C4-2B (cell line): ENCODE data around the gene XYLT1.

Experiments used
- H3K27ac ChIP-seq: fragments of 450-650 bp; 2 replicates; pipeline ENCODE4 v1.5.1; 2017
- CTCF ChIP-seq: fragments of 450-650 bp; conservative IDR thresholded peaks from 2 replicates; pipeline ENCODE4 v1.5.1; 2017; ENCODE audit warnings: mild to moderate bottlenecking
- ZFX ChIP-seq: fragments of 450-650 bp; IDR thresholded peaks from 2 replicates; pipeline ENCODE4 v1.6.1; 2017

The XYLT1 gene

DNA sequence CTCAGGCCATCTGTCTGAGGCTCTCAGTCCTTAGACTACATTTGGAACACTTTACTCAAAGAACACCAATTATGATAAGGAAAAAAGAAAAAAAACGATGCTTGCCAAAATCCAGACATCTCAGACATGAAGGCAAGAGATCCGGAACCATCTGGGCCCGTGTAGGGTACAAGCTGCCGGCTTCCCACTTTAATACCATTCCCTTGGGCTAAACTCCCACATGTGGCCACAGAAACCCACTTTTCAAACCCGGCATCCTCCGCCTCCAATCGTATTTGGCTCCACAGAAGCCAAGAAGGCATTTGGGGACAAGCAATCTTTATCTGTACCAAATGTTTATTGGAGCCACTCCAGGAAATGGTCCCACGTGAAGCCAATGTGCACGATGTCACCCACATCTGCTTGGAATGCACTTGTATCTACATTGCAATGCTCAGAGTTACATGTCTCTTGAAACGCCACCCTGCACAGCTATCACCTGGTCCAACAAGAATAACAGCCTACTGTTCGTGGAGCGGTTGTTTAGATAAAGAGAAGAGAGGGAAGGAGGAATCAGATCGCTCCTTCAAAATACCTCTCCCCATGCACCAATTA, 33.5 kb downstream of the XYLT1 start:
- TF ChIP-seq ZFX (no peak), CTCF (no peak)

GRCh38 chr16:17435318-17435717, 35.4 kb downstream of the XYLT1 start:
- TF ChIP-seq ZFX (no peak), CTCF (no peak)
- no peak overlapping the region for H3K27ac ChIP-seq

More for the DNA sequence above, 33.5 kb downstream of the XYLT1 start:
- H3K27ac ChIP-seq, result no peak overlapping the region

DNA sequence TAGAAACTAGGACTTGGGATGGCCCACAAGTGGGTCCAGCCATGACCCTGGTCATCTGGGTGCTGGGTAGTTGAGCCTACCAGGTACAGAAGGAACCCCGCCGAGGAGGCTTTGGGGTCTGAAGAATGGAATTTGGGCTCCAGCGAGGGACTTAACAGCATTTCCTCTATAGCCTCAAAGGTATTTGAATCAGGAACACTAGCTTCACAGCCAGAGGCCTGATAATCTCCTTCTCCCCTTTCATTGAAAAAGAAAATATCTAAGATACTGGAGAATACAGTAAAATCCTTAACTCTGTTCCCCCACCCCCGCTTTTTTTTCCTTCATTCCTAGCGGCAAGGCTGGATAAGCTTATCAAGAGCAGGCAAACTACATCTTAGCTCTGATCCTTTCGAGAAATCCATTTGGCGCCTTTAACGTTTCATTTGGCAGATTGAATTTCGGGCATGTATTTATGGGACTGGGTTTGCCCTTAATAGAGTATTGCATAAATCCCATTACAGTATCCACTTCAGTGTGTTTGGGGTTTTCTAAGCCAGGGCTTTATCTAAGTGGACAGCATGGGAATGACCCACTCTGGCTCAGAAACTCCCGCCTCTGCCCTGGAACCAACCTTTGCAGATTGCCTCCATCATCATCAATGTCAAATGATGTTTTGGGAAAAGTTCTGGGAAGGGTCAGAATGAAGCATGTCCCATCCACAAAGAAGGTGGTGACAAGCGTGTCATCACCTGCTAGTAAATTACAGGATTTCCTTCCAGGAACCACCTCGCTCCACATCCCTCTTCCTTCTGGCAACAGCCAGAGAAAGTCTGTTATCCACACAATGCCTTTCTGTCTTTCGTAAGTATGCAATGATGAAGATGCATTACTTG, 36.9 kb downstream of the XYLT1 start:
- no peak overlapping the region for H3K27ac ChIP-seq
- TF ChIP-seq CTCF (no peak), ZFX (no peak)

GRCh38 chr16:17432901-17433576, 37.7 kb downstream of the XYLT1 start:
- H3K27ac ChIP-seq, result no peak overlapping the region
- TF ChIP-seq CTCF, result no peak
- no peak for TF ChIP-seq ZFX

GRCh38 chr16:17431968-17432625, 38.7 kb downstream of the XYLT1 start:
- TF ChIP-seq CTCF (no peak), ZFX (no peak)
- no peak overlapping the region for H3K27ac ChIP-seq

GRCh38 chr16:17431012-17431411, 39.7 kb downstream of the XYLT1 start:
- no peak for TF ChIP-seq CTCF
- TF ChIP-seq ZFX, result no peak
- H3K27ac ChIP-seq, result no peak overlapping the region

- no peak for TF ChIP-seq CTCF
- TF ChIP-seq ZFX, result no peak
- H3K27ac ChIP-seq, result no peak overlapping the region
Observed at GRCh38 chr16:17426451-17426850, 44.3 kb downstream of the XYLT1 start.
